ENCODE data around the gene PCSK6.

GRCh38 chr15:101478701-101479341 is 10.7 kb downstream of the PCSK6 start:
- TF ChIP-seq CREB1 (IDR thresholded peaks at IDR 0.05; ENCODE audit: low read depth) (no peak), YY1 (IDR thresholded peaks at IDR 0.05; ENCODE audit: low read depth) (no peak), EGR1 (IDR thresholded peaks at IDR 0.05) (no peak)

All from Ishikawa (cell line).